GM19099 (cell line): ENCODE measurements around the gene LEMD1.

Experiments
- POLR2A ChIP-seq: IDR thresholded peaks from 3 replicates; pipeline ENCODE4 v1.6.1; 2011; ENCODE audit warnings: low read depth; ENCODE audit not compliant: insufficient read length; ENCODE audit errors: extremely low read depth

The LEMD1 gene

DNA sequence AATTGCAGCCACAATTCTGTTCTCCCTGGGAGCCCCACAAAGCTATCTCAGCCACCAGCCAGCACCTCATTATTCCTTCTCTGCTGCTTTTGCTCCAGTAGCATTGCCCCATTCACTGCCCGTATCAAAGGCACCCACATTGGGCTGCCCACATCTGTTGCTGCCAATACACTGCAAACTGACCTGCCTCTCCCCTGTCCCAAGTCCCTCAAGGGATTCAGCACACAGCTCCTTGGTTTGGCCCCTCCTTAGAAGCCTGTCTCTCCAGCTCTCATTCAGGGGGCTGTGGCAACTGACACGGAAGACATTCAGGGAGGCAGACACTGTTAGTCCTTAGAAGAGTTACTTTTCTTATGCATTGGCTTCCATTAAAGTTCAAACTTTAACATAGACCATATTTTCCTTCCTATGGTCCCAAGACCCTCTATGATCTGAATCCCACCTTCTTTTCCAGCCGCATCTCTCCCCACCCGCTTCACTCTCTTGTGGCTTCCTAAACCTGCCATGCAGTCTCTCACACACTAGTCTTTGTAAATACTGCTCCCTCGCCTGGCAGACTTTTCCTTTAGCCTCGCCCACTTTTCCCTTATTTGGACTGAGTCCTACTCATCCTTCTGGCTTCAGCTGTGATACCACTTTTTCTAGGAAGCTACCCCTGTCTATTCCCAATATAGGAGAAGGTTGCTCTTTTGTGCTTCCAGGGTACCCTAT lies 45.9 kb downstream of the LEMD1 start:
- TF ChIP-seq POLR2A = no peak

DNA sequence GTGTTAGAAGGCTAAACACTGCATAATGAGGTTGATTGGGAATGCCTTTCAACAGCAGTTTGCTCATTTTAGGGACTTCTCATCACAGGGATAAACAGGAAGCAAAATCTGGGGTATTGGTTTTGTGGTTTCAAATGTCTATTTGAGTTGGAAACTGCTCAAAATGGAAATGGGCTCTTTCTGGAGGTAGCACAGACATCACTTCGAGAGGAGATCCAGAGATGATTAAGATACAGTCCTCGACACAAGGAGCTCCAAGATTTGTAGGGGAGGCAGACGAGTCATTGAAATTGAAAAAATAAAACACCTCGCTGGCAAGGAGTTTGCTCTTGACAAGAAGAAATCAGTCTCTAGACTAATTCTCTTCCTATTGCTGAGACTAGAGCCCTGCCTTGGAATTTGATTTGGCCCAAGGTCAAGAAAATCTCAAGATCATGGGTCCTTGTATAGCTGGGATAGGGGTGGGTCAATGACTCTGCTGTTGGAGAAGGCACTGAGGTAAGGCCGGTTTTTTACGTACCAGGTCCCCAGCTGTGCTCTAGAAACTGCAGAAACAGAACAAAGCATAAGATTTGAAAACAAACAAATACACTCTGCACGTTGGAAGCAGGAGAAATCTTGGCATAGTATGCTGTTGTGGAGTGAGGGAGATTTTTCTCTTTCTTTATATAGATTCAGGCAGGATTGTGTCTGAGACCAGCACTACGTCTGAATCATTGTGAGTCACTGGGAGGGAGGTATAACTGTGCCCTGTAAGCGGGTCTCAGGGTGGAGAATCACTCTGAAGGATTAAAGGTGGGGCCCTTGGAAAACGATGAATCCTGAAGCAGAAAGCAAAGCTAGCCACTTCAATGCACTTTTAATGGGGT lies 47.4 kb downstream of the LEMD1 start:
- TF ChIP-seq POLR2A = no peak

- no peak for TF ChIP-seq POLR2A
These were observed 48.1 kb downstream of the LEMD1 start for GRCh38 chr1:205373798-205374175.

DNA sequence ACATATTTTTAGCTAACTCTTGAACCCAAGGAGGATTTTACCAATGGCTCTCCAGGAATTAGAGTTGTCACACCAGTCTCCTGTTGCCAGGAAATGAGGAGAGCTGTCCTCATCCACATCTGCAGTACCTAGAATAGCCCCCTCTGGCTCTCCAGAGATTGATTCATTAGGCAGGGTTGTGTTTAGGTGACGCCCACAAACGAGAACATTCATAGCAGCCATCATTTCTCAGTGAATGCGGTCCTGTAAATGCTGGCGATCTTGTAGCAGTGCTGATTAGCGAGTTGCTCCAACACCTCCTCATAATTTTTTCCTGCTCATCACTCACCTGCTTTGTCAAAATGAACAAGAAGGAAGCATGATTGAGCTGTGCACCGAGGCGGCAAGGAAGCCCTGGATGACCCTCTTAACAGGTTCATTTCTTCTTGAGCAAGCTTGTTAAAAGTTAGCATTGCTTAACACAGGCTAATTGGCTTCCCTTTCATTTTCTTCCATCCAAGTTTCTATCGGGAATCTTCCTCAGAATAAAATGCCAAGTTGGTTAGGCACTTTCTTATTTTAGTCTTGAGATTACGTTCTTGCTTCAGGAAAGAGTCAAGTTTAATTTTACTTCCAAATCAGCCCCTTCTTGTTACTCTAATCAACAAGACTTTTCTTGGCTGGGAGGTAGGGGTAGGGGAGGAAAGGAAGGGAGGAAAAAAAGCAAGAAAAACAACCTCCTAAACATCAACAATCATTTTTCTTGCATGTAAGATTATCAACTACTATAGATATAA lies 48.6 kb downstream of the LEMD1 start:
- TF ChIP-seq POLR2A = no peak

GRCh38 chr1:205371871-205372660 lies 49.8 kb downstream of the LEMD1 start:
- TF ChIP-seq POLR2A = no peak

- TF ChIP-seq POLR2A = no peak
These were observed 51.1 kb downstream of the LEMD1 start for GRCh38 chr1:205370780-205371179.

- TF ChIP-seq POLR2A = no peak
These were observed 52.1 kb downstream of the LEMD1 start for GRCh38 chr1:205369701-205370123.

GRCh38 chr1:205368478-205368877 lies 53.4 kb downstream of the LEMD1 start:
- no peak for TF ChIP-seq POLR2A

DNA sequence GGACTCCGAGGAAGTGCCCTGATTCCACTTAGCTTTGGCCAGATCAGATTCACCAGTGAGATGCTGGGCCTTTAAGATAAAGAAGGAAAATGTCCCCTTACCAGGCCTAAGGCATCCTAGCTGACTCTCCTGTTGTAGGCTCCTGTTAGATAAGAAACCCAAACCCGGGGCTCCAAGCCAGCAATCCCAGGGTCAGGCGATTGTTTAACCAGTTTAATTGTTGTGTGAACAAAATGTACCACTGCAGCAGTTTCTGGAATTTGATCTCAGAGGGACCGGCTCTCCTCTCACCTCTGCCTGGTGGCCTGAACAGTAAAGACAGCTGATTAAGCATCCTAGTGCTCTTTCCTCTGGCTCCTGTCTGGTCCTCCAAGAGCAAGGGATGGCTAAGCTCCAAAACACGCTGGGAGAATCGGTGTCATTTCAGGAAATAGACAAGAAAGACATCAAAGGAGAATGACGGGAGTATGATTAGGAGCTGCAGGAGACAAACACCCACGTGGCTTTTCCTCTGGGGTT lies 55.9 kb downstream of the LEMD1 start:
- TF ChIP-seq POLR2A = no peak

GRCh38 chr1:205360891-205361290 lies 61.0 kb downstream of the LEMD1 start:
- TF ChIP-seq POLR2A = no peak

- no peak for TF ChIP-seq POLR2A
These were observed 61.9 kb downstream of the LEMD1 start for GRCh38 chr1:205359771-205360565.

GRCh38 chr1:205358579-205358978 lies 63.3 kb downstream of the LEMD1 start:
- TF ChIP-seq POLR2A = no peak

DNA sequence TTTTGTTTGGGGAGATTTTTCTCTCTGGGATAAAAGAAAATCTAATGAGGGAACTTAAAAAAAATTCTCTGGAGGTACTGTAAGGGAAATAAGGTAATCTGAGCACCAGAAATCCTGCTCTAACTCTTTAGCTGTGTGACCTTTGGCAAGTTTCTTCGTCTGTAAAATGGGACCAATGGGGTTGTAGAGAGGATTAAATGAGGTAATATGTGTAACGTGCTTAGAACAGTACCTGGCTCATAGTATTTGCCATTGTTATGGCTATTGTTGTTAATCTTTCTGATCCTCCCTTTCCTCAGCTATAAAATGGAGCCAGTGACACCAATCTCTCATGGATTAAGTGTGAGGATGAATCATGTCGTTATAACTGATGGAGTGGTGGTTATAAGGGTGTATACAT lies 64.3 kb downstream of the LEMD1 start:
- no peak for TF ChIP-seq POLR2A
